Right atrium auricular region (tissue), 2 donors: Measurements from ENCODE around the gene RNF220. TPM values are rescaled to one million over a fixed set of nuclear protein-coding genes. Genes with fewer than 3 reads are reported as not detected.

Source experiments
- DNase-seq: peaks from one replicate; pipeline ENCODE4 v3.0.0-alpha.2; 2019; ENCODE audit warnings: low spot score
- H3K27ac ChIP-seq, 2 donors: fragments of 200-600 bp; sonication (generic); 1 replicate in 1 of 2; 2 replicates in 1 of 2; pipeline ENCODE4 v1.5.1; 2016 to 2019
- H3K27me3 ChIP-seq, 2 donors: fragments of 200-600 bp; sonication (generic); one replicate each; pipeline versions ENCODE4 v1.5.1 to v1.6.0; 2017 to 2019
- H3K36me3 ChIP-seq: fragments of 200-600 bp; sonication (generic); one replicate; pipeline ENCODE4 v1.5.1; 2016
- H3K4me1 ChIP-seq, 2 donors: fragments of 200-600 bp; sonication (generic); one replicate each; pipeline versions ENCODE4 v1.5.1 to v1.6.0; 2017 to 2019
- H3K4me3 ChIP-seq, 2 donors: fragments of 200-600 bp; sonication (generic); 1 replicate in 1 of 2; 2 replicates in 1 of 2; pipeline ENCODE4 v1.5.1; 2017 to 2019; ENCODE audit warnings: mild to moderate bottlenecking in 1 of 2, moderate library complexity in 1 of 2
- H3K9me3 ChIP-seq, 2 donors: fragments of 200-600 bp; sonication (generic); one replicate each; pipeline ENCODE4 v1.5.1; 2019
- total RNA-seq, 2 donors: library from RNA; depleted of rRNA; stranded (reverse); fragments of >200 nt; gene quantifications; one replicate each; pipeline ENCODE4 v1.1.0, GENCODE V29; 2016
- TF ChIP-seq, protein P1 (sequence below), 2 donors: fragments of 200-600 bp; sonication (generic); IDR thresholded peaks; one replicate each; pipeline ENCODE4 v1.5.1; 2019; ENCODE audit warnings: antibody characterized with exemption in 2 of 2

RNF220 gene
- total RNA-seq, 2 donors from 2014 or later, result 76.1 to 91.6 TPM

DNA sequence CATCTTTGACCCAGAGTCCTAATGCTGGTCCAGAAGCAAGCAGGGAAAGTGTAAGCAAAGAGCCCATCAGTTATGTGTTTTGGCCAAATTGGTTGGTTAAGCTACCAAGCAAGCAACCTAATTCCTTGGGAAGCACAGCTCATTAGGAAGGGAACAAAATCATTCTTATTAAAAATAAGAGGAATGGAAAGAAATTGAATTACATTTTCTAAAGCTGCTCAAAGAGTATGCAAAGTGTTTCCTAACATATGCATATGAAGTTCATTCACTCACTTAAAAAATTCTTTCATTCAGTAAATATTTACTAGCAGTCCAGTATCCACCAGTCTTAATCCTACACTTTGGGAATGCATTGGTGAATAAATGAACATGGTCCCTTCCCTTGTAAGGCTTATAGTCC, 71.8 kb downstream of the RNF220 start:
- Histone ChIP-seq H3K9me3 (no peaks in the 10 kb centered on the region), H3K27ac (no peak overlapping the region), H3K4me1 (no peaks in the 10 kb centered on the region), H3K36me3 (no peaks in the 10 kb centered on the region), H3K27me3 (no peaks in the 10 kb centered on the region), H3K4me3 (no peak overlapping the region)
- TF ChIP-seq, protein P1, sequence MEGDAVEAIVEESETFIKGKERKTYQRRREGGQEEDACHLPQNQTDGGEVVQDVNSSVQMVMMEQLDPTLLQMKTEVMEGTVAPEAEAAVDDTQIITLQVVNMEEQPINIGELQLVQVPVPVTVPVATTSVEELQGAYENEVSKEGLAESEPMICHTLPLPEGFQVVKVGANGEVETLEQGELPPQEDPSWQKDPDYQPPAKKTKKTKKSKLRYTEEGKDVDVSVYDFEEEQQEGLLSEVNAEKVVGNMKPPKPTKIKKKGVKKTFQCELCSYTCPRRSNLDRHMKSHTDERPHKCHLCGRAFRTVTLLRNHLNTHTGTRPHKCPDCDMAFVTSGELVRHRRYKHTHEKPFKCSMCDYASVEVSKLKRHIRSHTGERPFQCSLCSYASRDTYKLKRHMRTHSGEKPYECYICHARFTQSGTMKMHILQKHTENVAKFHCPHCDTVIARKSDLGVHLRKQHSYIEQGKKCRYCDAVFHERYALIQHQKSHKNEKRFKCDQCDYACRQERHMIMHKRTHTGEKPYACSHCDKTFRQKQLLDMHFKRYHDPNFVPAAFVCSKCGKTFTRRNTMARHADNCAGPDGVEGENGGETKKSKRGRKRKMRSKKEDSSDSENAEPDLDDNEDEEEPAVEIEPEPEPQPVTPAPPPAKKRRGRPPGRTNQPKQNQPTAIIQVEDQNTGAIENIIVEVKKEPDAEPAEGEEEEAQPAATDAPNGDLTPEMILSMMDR (IDR thresholded peaks at IDR 0.05), result no peak
- DNase-seq, result no peak

DNA sequence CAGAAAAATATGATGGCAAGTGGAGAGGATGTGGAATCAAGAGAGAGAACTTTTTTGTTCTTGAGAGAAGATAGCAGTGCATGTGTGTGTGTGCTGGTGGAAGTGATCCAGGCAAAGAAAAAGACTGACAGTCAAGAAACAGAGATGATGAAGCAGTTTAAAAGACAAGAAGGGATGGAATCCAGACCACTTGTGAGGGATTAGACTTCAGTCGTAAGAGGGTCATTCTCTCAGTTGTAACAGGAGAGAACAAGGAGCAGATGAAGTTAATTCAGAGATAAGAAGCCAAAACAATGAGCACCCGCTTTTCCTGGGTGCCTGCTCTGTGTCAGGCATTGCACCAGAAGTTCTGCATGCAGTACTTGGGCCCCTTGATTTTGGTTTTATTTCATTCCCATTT, 76.6 kb downstream of the RNF220 start:
- Histone ChIP-seq H3K9me3 (no peaks in the 10 kb centered on the region), H3K4me3 (no peak overlapping the region)

DNA sequence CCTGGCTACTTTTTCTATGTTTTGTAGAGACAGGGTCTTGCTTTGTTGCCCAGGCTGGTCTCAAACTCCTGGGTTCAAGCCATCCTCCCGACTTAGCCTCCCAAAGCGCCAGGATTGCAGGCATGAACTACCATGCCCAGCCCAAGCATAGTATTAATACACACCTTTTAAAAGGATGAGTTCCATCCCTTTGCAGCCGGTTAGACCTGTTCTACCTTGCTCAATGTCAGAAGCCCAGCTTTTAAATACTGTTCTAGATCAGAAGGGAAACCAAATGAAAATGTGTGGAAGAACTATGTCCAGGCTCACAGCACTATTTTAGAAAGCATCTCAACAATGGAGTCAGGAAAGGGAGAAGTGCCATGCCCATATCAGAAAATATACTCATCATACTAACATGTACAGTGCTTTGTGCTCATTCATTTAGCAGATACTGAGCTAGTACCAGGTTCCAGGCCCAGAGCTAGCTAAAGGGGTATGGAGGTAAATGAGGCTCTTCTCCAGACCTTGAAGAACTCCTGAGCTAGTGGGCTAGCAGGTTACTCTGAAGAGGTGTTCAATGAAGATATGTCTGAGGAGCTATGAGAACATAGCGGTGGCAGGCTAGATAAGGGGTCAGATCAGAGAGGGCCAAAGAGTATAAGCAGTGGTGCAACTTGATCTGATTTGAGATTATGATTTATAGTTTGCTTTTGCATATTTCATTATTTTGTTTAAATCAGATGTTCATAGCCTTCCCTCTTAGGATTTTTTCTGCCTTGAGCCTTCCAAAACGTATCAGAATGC, 78.2 kb downstream of the RNF220 start:
- Histone ChIP-seq H3K27ac (no peak overlapping the region), H3K27me3 (no peaks in the 10 kb centered on the region), H3K4me1 (peaks cover 0 to 29% of the 10 kb centered on the region in 2 donors), H3K36me3 (no peaks in the 10 kb centered on the region), H3K9me3 (no peaks in the 10 kb centered on the region), H3K4me3 (no peak overlapping the region)
- TF ChIP-seq, protein P1 (IDR thresholded peaks at IDR 0.05), result no peak
- no peak for DNase-seq

More for the DNA sequence above, 76.6 kb downstream of the RNF220 start:
- no peak for DNase-seq
- H3K27me3 ChIP-seq, result no peaks in the 10 kb centered on the region
- no peaks in the 10 kb centered on the region for H3K36me3 ChIP-seq
- no peak overlapping the region for H3K27ac ChIP-seq
- TF ChIP-seq, protein P1 (IDR thresholded peaks at IDR 0.05), result no peak
- peaks cover 0 to 29% of the 10 kb centered on the region in 2 donors for H3K4me1 ChIP-seq

DNA sequence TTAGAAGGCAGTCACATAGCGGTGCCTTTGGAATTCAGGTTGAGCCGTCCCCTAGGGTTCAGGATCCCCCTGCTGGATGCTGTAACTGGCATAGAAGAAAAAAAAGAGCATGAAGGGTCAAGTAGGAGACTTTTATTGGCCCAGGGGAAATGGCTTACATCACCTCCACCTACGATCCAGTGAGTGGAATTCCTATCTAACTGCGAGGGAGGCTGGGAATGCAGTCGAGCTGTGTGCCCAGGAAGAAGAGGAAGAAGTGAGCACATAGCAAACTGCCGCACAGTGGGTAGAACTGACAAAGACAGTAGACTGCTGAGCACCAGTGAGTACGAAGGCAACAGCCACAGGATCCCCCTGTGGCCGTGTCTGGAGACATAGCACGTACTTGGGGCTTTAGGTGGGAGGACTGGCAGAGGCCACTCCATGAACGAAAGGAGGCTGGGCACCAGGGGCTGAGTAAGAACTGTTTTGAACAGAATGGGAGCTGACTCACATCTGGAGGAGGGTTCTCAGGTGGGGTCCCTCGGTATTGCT, 79.2 kb downstream of the RNF220 start:
- DNase-seq, result no peak
- TF ChIP-seq, protein P1 (IDR thresholded peaks at IDR 0.05), result no peak
- Histone ChIP-seq H3K4me3 (no peak overlapping the region), H3K9me3 (no peaks in the 10 kb centered on the region), H3K4me1 (peaks cover 0 to 29% of the 10 kb centered on the region in 2 donors), H3K36me3 (no peaks in the 10 kb centered on the region), H3K27ac (peak overlapping the region in 1 of 2 donors; percentile 74), H3K27me3 (no peaks in the 10 kb centered on the region)

DNA sequence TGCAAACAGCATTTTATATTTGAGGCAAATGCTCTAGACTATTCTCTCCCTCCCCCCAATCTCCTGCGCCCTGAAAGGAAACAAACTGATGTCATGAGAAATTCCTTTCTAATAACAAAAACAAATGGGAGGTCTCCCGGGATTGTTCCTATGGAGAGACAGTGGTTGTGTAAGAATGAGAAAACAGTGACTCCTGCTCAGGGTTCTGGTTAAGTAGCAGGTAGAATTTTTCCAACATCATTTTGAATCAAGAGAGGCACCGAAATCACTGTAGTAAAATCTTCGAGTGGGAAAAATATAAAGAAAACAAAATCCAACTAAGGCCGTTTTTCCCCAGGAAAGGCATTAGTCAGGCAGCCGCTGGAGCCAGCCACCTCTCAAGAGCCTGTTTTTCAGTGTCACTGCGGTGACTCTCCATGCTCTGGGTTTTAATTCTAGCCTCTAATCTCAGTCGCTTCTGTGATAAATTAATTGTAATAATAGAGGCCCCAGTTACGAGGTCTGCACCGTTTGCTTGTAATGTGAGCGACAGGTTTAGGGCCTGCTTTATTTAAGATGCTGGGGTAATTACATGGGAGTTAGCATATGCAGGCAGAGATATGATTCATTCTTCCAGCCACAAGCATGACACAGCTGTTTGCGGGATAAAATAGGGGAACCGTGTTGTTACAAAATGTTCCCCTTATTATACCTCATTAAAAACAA, 80.3 kb downstream of the RNF220 start:
- Histone ChIP-seq H3K4me1 (peaks cover 0 to 29% of the 10 kb centered on the region in 2 donors), H3K4me3 (no peak overlapping the region), H3K36me3 (no peaks in the 10 kb centered on the region), H3K9me3 (no peaks in the 10 kb centered on the region), H3K27ac (peak overlapping the region; percentile 74 to 77), H3K27me3 (no peaks in the 10 kb centered on the region)
- TF ChIP-seq, protein P1 (IDR thresholded peaks at IDR 0.05), result no peak
- DNase-seq, result no peak
